Heart left ventricle (tissue), 16 donors: ENCODE measurements around the gene PARVG. TPM values are rescaled to one million over a fixed set of nuclear protein-coding genes. Genes with fewer than 3 reads are reported as not detected.

Experiments
- ATAC-seq, 4 donors: fragments of 200-7000 bp; cut with Tn5 transposase; one replicate each; pipeline ENCODE4 v1.9.1; 2020 to 2022; ENCODE audit warnings: moderate library complexity in 4 of 4, mild to moderate bottlenecking in 3 of 4, moderate number of reproducible peaks in 1 of 4
- DNase-seq, 5 donors: peaks; one replicate each; pipeline ENCODE4 v3.0.0-alpha.2; 2020
- H3K27ac ChIP-seq, 12 donors: fragments of 200-600 bp; sonication (generic) in 4 of 12; one replicate each; pipeline versions ENCODE4 v1.5.0 to v1.8.0; 2016 to 2022; ENCODE audit warnings: mild to moderate bottlenecking in 2 of 12
- H3K27me3 ChIP-seq, 9 donors: fragments of 200-600 bp; sonication (generic) in 2 of 9; one replicate each; pipeline versions ENCODE4 v1.5.1 to v1.8.0; 2016 to 2022; ENCODE audit warnings: mild to moderate bottlenecking in 3 of 9
- H3K36me3 ChIP-seq, 9 donors: fragments of 200-600 bp; sonication (generic) in 2 of 9; one replicate each; pipeline versions ENCODE4 v1.5.0 to v1.8.0; 2018 to 2022; ENCODE audit warnings: mild to moderate bottlenecking in 2 of 9
- H3K4me1 ChIP-seq, 12 donors: fragments of 200-600 bp; sonication (generic) in 4 of 12; one replicate each; pipeline versions ENCODE4 v1.5.0 to v1.8.0; 2016 to 2022; ENCODE audit warnings: mild to moderate bottlenecking in 3 of 12
- H3K4me3 ChIP-seq, 12 donors: fragments of 200-600 bp; sonication (generic) in 4 of 12; one replicate each; pipeline versions ENCODE4 v1.5.0 to v1.8.0; 2017 to 2022; ENCODE audit warnings: mild to moderate bottlenecking in 9 of 12, moderate library complexity in 4 of 12
- H3K9me3 ChIP-seq, 12 donors: fragments of 200-600 bp; sonication (generic) in 4 of 12; one replicate each; pipeline versions ENCODE4 v1.5.0 to v1.8.0; 2016 to 2022; ENCODE audit warnings: mild to moderate bottlenecking in 1 of 12
- CTCF ChIP-seq, 12 donors: fragments of 200-600 bp; sonication (generic) in 4 of 12; IDR thresholded peaks; one replicate each; pipeline versions ENCODE4 v1.5.0 to v1.8.0; 2018 to 2022; ENCODE audit warnings: antibody characterized with exemption in 12 of 12, mild to moderate bottlenecking in 5 of 12
- POLR2A ChIP-seq, 2 donors: fragments of 450-650 bp; IDR thresholded peaks; one replicate each; pipeline ENCODE4 v1.6.1; 2017; ENCODE audit warnings: antibody characterized with exemption in 2 of 2, mild to moderate bottlenecking in 2 of 2, moderate library complexity in 2 of 2
- WGBS, 4 donors: extraction: QIAGEN DNeasy Blood & Tissue Kit in 2 of 4; methylation state at CpG; one replicate each; pipeline versions ENCODE4 v1.1.5 to v1.1.7; 2013 to 2018; 5-methylcytosine and 5-hydroxymethylcytosine counted together
- intact Hi-C, 10 donors: fragments of 100-400 bp; cut with DNase I; formaldehyde crosslinking; loops; one replicate each; pipeline versions ENCODE4 v1.11.1 to v1.14.2; 2022
- polyA plus RNA-seq, 2 donors: library from polyadenylated mRNA; stranded (reverse); fragments of 200-250 nt; gene quantifications; one replicate each; pipeline ENCODE4 v1.2.3, GENCODE V29; 2013
- total RNA-seq, 9 donors: library from RNA; depleted of rRNA in 2 of 9; stranded (reverse); fragments of >200 nt in 2 of 9; fragmentation: NEBNext Ultra II Directional in 3 of 9; extraction: Animal tissue kit (Norgen Biotek cat#: 25700) in 3 of 9; gene quantifications; one replicate each; pipeline versions ENCODE4 v1.1.0 to v1.2.4, GENCODE V29; 2016 to 2023
- donor health status: ischemic (EF 13 %, LVEDD 7.1; RV severe dilation, severe dysfunction).
- donor health status: healthy with polysubstance abuse.
- donor health status: DM: no; HTN: yes; CAD: no.
- donor health status: DM: no; HTN: no; CAD: no.
- donor health status: ischemic (EF 25% LVEDD 6.9; RV normal size, moderate dysfunction).
- donor health status: ischemic (EF 25% LVEDD 5.7; RV mildly dilated, moderate dysfunction).
- donor health status: healthy.
- donor health status: DM: yes; HTN: yes; CAD: no.
- donor health status: ischemic (EF 35%, LVEDD 5.7; RV mildly dilated, moderate dysfunction).
- donor health status: nonischemic (EF 11% LVEDD 7.7; RV severe dilation, severe dysfunction).
- donor health status: DM: yes; HTN: yes; CAD: no.
- donor health status: PGD.
- donor health status: ischemic (EF 29% LVEDD 5.4; RV normal size, mild dysfunction).
- donor health status: nonischemic (EF 23%, LVEDD 6.1; RV moderate dilation, normal function).

The PARVG gene
- total and polyA plus RNA-seq, 11 donors, result 1.1 to 34.8 (median 2.2) TPM

DNA sequence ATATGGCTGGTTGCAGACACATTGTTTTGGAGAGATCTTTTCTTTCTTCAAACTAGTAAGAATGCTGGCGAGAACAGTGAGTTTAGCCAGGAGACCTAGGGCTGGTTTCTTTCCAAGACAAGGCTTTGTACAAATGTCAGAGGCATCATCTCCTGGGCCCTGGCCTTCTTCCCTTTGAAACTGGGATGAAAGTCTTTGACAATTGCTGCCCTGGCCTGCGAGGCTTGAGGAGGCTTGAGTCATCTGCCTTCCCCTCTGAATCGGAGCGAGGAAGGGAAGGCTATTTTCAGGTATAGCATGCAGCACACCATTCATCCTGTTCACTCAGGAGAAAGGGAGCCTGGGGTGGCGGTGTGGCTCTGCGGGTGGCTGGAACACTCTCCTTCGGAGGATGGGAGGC lies 21.5 kb upstream of the PARVG start:
- Histone ChIP-seq H3K27ac (peak overlapping the region in 1 of 12 donors; percentile 78), H3K4me1 (peaks cover 0 to 6% (median 0%) of the 10 kb centered on the region in 12 donors), H3K4me3 (no peak overlapping the region), H3K27me3 (no peaks in the 10 kb centered on the region), H3K9me3 (no peaks in the 10 kb centered on the region), H3K36me3 (peaks cover 0 to 68% (median 45%) of the 10 kb centered on the region in 9 donors)
- no peak for ATAC-seq
- DNase-seq, result no peak
- TF ChIP-seq POLR2A (IDR thresholded peaks at IDR 0.05) (no peak), CTCF (IDR thresholded peaks at IDR 0.05) (no peak)
- 91 to 93% (median 92%) methylated on average over 5 to 7 of the region's 7 CpGs for WGBS, 4 donors
- intact Hi-C loops, result no loop called here

DNA sequence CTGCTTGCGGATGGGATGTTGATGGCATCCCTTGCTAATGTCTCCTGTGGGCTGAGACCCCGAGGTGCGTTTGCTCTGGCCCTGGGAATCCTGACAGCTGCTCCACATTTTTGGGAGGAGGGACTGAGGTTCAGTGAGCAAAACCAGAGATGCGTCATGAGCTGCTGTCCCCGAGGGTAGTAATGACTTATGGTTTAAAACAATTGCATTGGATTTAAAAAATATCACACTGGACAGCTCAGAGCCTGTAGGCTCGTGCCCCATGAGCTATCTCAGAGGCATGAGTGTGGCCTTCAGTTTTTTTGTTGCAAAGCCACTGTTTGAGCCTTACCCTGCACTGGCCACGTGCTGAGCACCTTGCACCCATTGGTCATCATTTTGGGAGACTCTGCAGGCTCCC lies 20.9 kb upstream of the PARVG start:
- Histone ChIP-seq H3K27ac (peak overlapping the region in 1 of 12 donors; percentile 78), H3K9me3 (no peaks in the 10 kb centered on the region), H3K27me3 (no peaks in the 10 kb centered on the region), H3K4me1 (peaks cover 0 to 6% (median 0%) of the 10 kb centered on the region in 12 donors), H3K4me3 (no peak overlapping the region), H3K36me3 (peaks cover 0 to 74% (median 51%) of the 10 kb centered on the region in 9 donors)
- TF ChIP-seq POLR2A (IDR thresholded peaks at IDR 0.05), result no peak
- TF ChIP-seq CTCF (IDR thresholded peaks at IDR 0.05), result no peak
- DNase-seq, result no peak
- intact Hi-C loops, result loop anchor here in 1 of 10 donors (10.0 kb wide), 1 partner anchor 165 kb away; no protein-coding TSS in a partner anchor
- 76 to 93% (median 85%) methylated on average over 7 of the region's 7 CpGs for WGBS, 4 donors
- ATAC-seq, result no peak

DNA sequence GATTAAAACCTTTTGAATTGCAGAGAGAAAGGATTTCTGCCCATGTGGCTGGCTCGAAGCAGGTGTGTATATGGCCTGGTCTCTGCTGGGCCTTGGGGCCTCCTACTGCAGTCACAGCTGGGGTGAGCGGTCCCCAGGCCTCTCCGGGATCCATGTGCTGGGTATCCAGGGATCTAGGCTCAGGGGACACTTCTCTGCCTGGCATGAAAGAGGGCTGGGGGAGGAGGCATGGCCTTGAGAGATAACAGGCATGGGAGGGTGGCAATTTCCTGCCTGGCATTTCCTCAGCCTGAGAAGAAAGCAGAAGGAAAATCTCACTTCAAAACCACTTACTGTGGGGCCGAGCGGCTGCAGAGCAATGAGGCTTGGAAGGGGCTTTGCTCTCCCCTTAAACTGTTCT lies 20.3 kb upstream of the PARVG start:
- no peak overlapping the region for H3K4me3 ChIP-seq
- TF ChIP-seq POLR2A (IDR thresholded peaks at IDR 0.05) (no peak), CTCF (IDR thresholded peaks at IDR 0.05) (no peak)
- 85 to 95% (median 88%) methylated on average over 4 to 5 of the region's 5 CpGs for WGBS, 4 donors
- no peaks in the 10 kb centered on the region for H3K27me3 ChIP-seq
- H3K27ac ChIP-seq, result no peak overlapping the region
- DNase-seq (no peak), ATAC-seq (no peak)
- intact Hi-C loops, result loop anchor here in 1 of 10 donors (10.0 kb wide), 1 partner anchor 166 kb away; no protein-coding TSS in a partner anchor
- peaks cover 0 to 76% (median 54%) of the 10 kb centered on the region in 9 donors for H3K36me3 ChIP-seq
- H3K4me1 ChIP-seq, result peaks cover 0 to 6% (median 0%) of the 10 kb centered on the region in 12 donors
- no peaks in the 10 kb centered on the region for H3K9me3 ChIP-seq

DNA sequence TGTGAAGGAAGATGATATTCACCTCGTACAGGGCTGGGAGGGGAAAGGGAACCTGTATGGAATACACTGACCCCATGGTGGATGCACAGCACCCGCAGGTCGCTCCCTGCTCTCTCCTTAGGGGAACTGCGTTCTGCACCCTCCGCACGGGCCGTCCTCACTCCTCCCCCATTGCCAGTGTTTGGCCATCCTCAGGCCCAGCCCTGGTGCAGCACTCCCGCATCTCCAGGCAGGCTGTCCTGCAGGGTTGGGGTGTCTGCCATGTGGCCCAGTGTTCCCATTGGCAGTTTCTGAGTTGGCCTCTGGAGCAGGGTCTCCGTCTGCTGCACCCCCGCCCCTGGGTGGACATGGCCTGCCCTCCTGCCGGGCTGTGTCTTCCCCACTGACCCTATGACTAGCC lies 19.1 kb upstream of the PARVG start:
- TF ChIP-seq CTCF (IDR thresholded peaks at IDR 0.05) (no peak), POLR2A (IDR thresholded peaks at IDR 0.05) (no peak)
- H3K4me1 ChIP-seq, result peaks cover 0 to 6% (median 0%) of the 10 kb centered on the region in 12 donors
- H3K4me3 ChIP-seq, result no peak overlapping the region
- no peak for DNase-seq
- WGBS, 4 donors, result 96 to 97% (median 97%) methylated on average over 10 to 11 of the region's 11 CpGs
- H3K27me3 ChIP-seq, result no peaks in the 10 kb centered on the region
- no peak overlapping the region for H3K27ac ChIP-seq
- intact Hi-C loops, result loop anchor here in 1 of 10 donors (10.0 kb wide), 1 partner anchor 167 kb away; no protein-coding TSS in a partner anchor
- H3K9me3 ChIP-seq, result no peaks in the 10 kb centered on the region
- peaks cover 0 to 77% (median 56%) of the 10 kb centered on the region in 9 donors for H3K36me3 ChIP-seq
- no peak for ATAC-seq
